ENCODE data around the gene HCCS.

HCCS gene

GRCh38 chrX:11073381-11073780 lies 37.8 kb upstream of the HCCS start:
- TF ChIP-seq CTCF (IDR thresholded peaks at IDR 0.05; ENCODE audit: low read depth, low read length), result no peak
- no peak for TF ChIP-seq EZH2phosphoT487 (IDR thresholded peaks at IDR 0.05; ENCODE audit: low read depth)
- Histone ChIP-seq H3K36me3 (replicated peaks; ENCODE audit: low read depth, low read length) (no peaks in the 10 kb centered on the region), H3K9ac (ENCODE audit: low read length) (no peak overlapping the region), H3K27me3 (ENCODE audit: low read depth, low read length) (no peaks in the 10 kb centered on the region), H3K4me2 (ENCODE audit: low read length) (no peak overlapping the region), H3K4me1 (ENCODE audit: low read length) (no peaks in the 10 kb centered on the region), H2AFZ (ENCODE audit: low read depth, low read length) (no peak overlapping the region), H3K4me3 (ENCODE audit: low read length) (no peak overlapping the region), H4K20me1 (ENCODE audit: insufficient read depth, low read length) (no peaks in the 10 kb centered on the region), H3K27ac (ENCODE audit: low read length) (no peak overlapping the region), H3K79me2 (ENCODE audit: low read length) (no peaks in the 10 kb centered on the region), H3K9me3 (ENCODE audit: insufficient read depth, low read length) (no peaks in the 10 kb centered on the region)

GRCh38 chrX:11080741-11081305 lies 30.3 kb upstream of the HCCS start:
- no peak overlapping the region for H3K9ac ChIP-seq (ENCODE audit: low read length)
- H3K4me1 ChIP-seq (ENCODE audit: low read length), result no peaks in the 10 kb centered on the region
- no peaks in the 10 kb centered on the region for H3K79me2 ChIP-seq (ENCODE audit: low read length)
- H3K4me3 ChIP-seq (ENCODE audit: low read length), result no peak overlapping the region
- no peaks in the 10 kb centered on the region for H3K9me3 ChIP-seq (ENCODE audit: insufficient read depth, low read length)
- no peaks in the 10 kb centered on the region for H4K20me1 ChIP-seq (ENCODE audit: insufficient read depth, low read length)
- H3K27me3 ChIP-seq (ENCODE audit: low read depth, low read length), result no peaks in the 10 kb centered on the region
- no peak overlapping the region for H3K4me2 ChIP-seq (ENCODE audit: low read length)
- no peak overlapping the region for H2AFZ ChIP-seq (ENCODE audit: low read depth, low read length)
- TF ChIP-seq CTCF (IDR thresholded peaks at IDR 0.05; ENCODE audit: low read depth, low read length) (no peak), EZH2phosphoT487 (IDR thresholded peaks at IDR 0.05; ENCODE audit: low read depth) (no peak)
- H3K27ac ChIP-seq (ENCODE audit: low read length), result no peak overlapping the region
- H3K36me3 ChIP-seq (replicated peaks; ENCODE audit: low read depth, low read length), result no peaks in the 10 kb centered on the region

GRCh38 chrX:11081511-11081910 lies 29.6 kb upstream of the HCCS start:
- TF ChIP-seq CTCF (IDR thresholded peaks at IDR 0.05; ENCODE audit: low read depth, low read length), result no peak
- TF ChIP-seq EZH2phosphoT487 (IDR thresholded peaks at IDR 0.05; ENCODE audit: low read depth), result no peak
- no peak overlapping the region for H2AFZ ChIP-seq (ENCODE audit: low read depth, low read length)
- H3K4me3 ChIP-seq (ENCODE audit: low read length), result no peak overlapping the region
- H3K4me1 ChIP-seq (ENCODE audit: low read length), result no peaks in the 10 kb centered on the region
- no peak overlapping the region for H3K4me2 ChIP-seq (ENCODE audit: low read length)
- no peaks in the 10 kb centered on the region for H3K27me3 ChIP-seq (ENCODE audit: low read depth, low read length)
- H3K36me3 ChIP-seq (replicated peaks; ENCODE audit: low read depth, low read length), result no peaks in the 10 kb centered on the region
- H3K9ac ChIP-seq (ENCODE audit: low read length), result no peak overlapping the region
- no peaks in the 10 kb centered on the region for H3K9me3 ChIP-seq (ENCODE audit: insufficient read depth, low read length)
- no peaks in the 10 kb centered on the region for H3K79me2 ChIP-seq (ENCODE audit: low read length)
- no peaks in the 10 kb centered on the region for H4K20me1 ChIP-seq (ENCODE audit: insufficient read depth, low read length)
- no peak overlapping the region for H3K27ac ChIP-seq (ENCODE audit: low read length)

- Histone ChIP-seq H3K27ac (ENCODE audit: low read length) (no peak overlapping the region), H3K79me2 (ENCODE audit: low read length) (no peaks in the 10 kb centered on the region), H3K4me1 (ENCODE audit: low read length) (no peaks in the 10 kb centered on the region), H4K20me1 (ENCODE audit: insufficient read depth, low read length) (no peaks in the 10 kb centered on the region), H3K4me3 (ENCODE audit: low read length) (no peak overlapping the region), H3K27me3 (ENCODE audit: low read depth, low read length) (no peaks in the 10 kb centered on the region), H3K9ac (ENCODE audit: low read length) (no peak overlapping the region), H3K36me3 (replicated peaks; ENCODE audit: low read depth, low read length) (no peaks in the 10 kb centered on the region), H2AFZ (ENCODE audit: low read depth, low read length) (no peak overlapping the region), H3K9me3 (ENCODE audit: insufficient read depth, low read length) (no peaks in the 10 kb centered on the region), H3K4me2 (ENCODE audit: low read length) (no peak overlapping the region)
- no peak for TF ChIP-seq EZH2phosphoT487 (IDR thresholded peaks at IDR 0.05; ENCODE audit: low read depth)
- no peak for TF ChIP-seq CTCF (IDR thresholded peaks at IDR 0.05; ENCODE audit: low read depth, low read length)
Measured at GRCh38 chrX:11085305-11085704, 25.8 kb upstream of the HCCS start.

All from OCI-LY3 (cell line).